Psoas muscle (tissue), 8 donors: ENCODE measurements around the gene CAMK1D. TPM values are rescaled to one million over a fixed set of nuclear protein-coding genes. Genes with fewer than 3 reads are reported as not detected.
"Not testable (repeated sequence)": the region's sequence is repeated elsewhere in the genome, so short reads cannot be mapped to it uniquely, and the experiment has no call there.

ENCODE experiments used
- ATAC-seq, 4 donors: fragments of 200-7000 bp; cut with Tn5 transposase; one replicate each; pipeline ENCODE4 v1.9.1; 2020; ENCODE audit warnings: moderate library complexity in 3 of 4, mild to moderate bottlenecking in 2 of 4
- DNase-seq, 2 donors: peaks; one replicate each; pipeline ENCODE4 v3.0.0-alpha.2; 2020
- H3K27ac ChIP-seq: fragments of 200-600 bp; one replicate; pipeline ENCODE4 v1.8.0; 2022
- H3K27me3 ChIP-seq, 3 donors: fragments of 200-600 bp in 1 of 3; one replicate each; pipeline versions ENCODE4 v1.6.1 to v1.8.0; 2013 to 2022; ENCODE audit warnings: low read length in 2 of 3, mild to moderate bottlenecking in 2 of 3, moderate library complexity in 1 of 3; ENCODE audit not compliant: insufficient read depth in 3 of 3
- H3K36me3 ChIP-seq, 2 donors: fragments of 200-600 bp in 1 of 2; one replicate each; pipeline versions ENCODE4 v1.6.1 to v1.8.0; 2013 to 2022; ENCODE audit warnings: low read depth in 1 of 2, mild to moderate bottlenecking in 1 of 2, moderate library complexity in 1 of 2; ENCODE audit not compliant: insufficient read depth in 1 of 2
- H3K4me1 ChIP-seq: fragments of 200-600 bp; one replicate; pipeline ENCODE4 v1.8.0; 2022
- H3K4me3 ChIP-seq: fragments of 200-600 bp; one replicate; pipeline ENCODE4 v1.8.0; 2022; ENCODE audit warnings: mild to moderate bottlenecking
- H3K9me3 ChIP-seq: fragments of 200-600 bp; one replicate; pipeline ENCODE4 v1.8.0; 2022
- WGBS, 3 donors: extraction: QIAGEN DNeasy Blood & Tissue Kit; methylation state at CpG; one replicate each; pipeline versions ENCODE4 v1.1.6 to v1.1.7; 2013; 5-methylcytosine and 5-hydroxymethylcytosine counted together
- intact Hi-C, 2 donors: fragments of 100-400 bp; cut with DNase I; formaldehyde crosslinking; loops; one replicate each; pipeline versions ENCODE4 v1.11.0 to v1.14.2; 2022
- polyA plus RNA-seq, 3 donors: library from polyadenylated mRNA; stranded (reverse); fragments of 200-250 nt; gene quantifications; one replicate each; pipeline ENCODE4 v1.2.3, GENCODE V29; 2013
- total RNA-seq, 4 donors: library from RNA; stranded (reverse); fragmentation: NEBNext Ultra II Directional in 2 of 4; extraction: Animal tissue kit (Norgen Biotek cat#: 25700) in 2 of 4; gene quantifications; one replicate each; pipeline versions ENCODE4 v1.2.1 to v1.2.4, GENCODE V29; 2021 to 2023
- TF ChIP-seq, protein P1 (sequence below): fragments of 200-600 bp; IDR thresholded peaks from one replicate; pipeline ENCODE4 v1.8.0; 2022; ENCODE audit warnings: antibody characterized with exemption
- donor health status: healthy with polysubstance abuse.
- donor health status: DM: no; HTN: no; CAD: no; lungs with moderate emphysema.
- donor health status: Bipolar disorder and iron deficiency.
- donor health status: healthy.
- donor health status: DM: yes; HTN: yes; CAD: no.
- donor health status: DM: no; HTN: no; CAD: no.
- donor health status: DM: no; HTN: no; CAD: no.
- donor health status: DM: yes; HTN: yes; CAD: no.

CAMK1D gene
- total and polyA plus RNA-seq, 7 donors, result 0.39 to 1.8 (median 0.53) TPM

DNA sequence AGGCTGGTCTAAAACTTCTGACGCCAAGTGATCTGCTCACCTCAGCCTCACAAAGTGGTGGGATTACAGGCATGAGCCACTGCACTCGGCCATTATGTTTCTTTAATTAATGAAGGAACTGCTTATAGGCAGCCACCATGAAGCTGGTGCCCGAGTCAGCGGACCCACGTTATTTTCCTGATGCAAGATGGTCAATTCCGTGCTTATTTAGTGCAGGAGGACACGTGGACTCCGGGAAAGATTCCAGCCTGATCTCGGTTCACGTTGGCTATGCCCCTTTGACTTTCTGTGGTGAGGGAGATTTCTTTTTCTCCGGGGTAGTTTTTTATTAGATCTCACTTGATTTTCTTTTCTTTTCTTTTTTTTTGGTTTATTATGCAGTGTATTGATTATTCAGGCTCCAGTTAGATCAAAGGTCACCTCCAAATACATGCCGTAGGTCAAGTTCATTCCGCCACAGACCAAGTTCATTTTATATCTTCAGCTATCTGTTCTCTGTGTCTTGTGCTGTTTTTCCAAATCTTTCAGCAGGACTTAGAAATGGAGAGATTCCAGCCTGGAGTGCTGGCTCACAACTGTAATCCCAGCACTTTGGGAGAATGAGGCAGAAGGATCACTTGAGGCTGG is 8.3 kb downstream of the CAMK1D start:
- Histone ChIP-seq H3K9me3 (no peaks in the 10 kb centered on the region), H3K27me3 (peaks cover 0 to 4% (median 0%) of the 10 kb centered on the region in 3 donors), H3K36me3 (no peaks in the 10 kb centered on the region), H3K4me3 (no peak overlapping the region), H3K27ac (no peak overlapping the region), H3K4me1 (no peaks in the 10 kb centered on the region)
- intact Hi-C loops, result no loop called here
- DNase-seq (no peak), ATAC-seq (no peak)
- WGBS, 3 donors, result 55 to 63% (median 56%) methylated on average over 13 of the region's 13 CpGs
- TF ChIP-seq, protein P1, sequence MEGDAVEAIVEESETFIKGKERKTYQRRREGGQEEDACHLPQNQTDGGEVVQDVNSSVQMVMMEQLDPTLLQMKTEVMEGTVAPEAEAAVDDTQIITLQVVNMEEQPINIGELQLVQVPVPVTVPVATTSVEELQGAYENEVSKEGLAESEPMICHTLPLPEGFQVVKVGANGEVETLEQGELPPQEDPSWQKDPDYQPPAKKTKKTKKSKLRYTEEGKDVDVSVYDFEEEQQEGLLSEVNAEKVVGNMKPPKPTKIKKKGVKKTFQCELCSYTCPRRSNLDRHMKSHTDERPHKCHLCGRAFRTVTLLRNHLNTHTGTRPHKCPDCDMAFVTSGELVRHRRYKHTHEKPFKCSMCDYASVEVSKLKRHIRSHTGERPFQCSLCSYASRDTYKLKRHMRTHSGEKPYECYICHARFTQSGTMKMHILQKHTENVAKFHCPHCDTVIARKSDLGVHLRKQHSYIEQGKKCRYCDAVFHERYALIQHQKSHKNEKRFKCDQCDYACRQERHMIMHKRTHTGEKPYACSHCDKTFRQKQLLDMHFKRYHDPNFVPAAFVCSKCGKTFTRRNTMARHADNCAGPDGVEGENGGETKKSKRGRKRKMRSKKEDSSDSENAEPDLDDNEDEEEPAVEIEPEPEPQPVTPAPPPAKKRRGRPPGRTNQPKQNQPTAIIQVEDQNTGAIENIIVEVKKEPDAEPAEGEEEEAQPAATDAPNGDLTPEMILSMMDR, result no peak

DNA sequence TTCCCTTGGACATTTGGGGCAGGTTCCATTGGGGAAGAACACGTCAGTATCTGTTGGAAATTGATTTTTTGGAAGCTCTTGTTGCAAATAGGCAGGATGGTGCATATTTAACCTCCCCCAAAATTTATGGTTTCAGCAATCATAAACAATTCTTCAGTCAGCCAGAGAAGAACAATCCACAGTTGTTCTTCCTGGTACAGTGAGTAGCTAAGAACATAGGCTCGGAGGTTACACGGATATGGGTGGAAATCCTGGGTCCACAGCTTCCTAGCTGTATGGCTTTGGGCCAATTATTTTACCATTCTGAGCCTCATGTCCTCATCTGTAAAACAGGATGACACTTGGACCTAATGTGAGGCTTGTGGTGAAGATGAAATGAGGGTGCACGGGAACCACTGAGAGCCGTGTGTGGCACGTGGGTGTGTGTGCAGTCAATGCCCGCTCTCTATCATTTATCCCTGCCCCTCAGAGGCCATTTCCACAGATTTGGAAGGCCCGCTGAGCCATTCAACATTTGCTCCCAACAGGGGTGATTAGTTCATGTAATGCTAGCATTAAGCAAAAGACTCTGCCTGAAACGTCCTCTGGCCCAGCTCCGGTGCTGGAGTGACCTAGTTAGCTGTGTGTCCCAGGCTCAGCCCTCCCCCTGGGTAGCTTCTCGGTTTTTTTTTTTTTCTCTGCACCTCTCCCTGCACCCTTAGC is 9.7 kb downstream of the CAMK1D start:
- DNase-seq, result peak; percentile 47 to 60
- Histone ChIP-seq H3K4me1 (no peaks in the 10 kb centered on the region), H3K27me3 (peaks cover 0 to 4% (median 0%) of the 10 kb centered on the region in 3 donors), H3K27ac (no peak overlapping the region), H3K9me3 (no peaks in the 10 kb centered on the region), H3K4me3 (no peak overlapping the region), H3K36me3 (no peaks in the 10 kb centered on the region)
- intact Hi-C loops, result no loop called here
- peak in 1 of 4 donors; percentile 19 for ATAC-seq
- 42 to 54% (median 43%) methylated on average over 11 of the region's 11 CpGs for WGBS, 3 donors
- TF ChIP-seq, protein P1, result no peak

DNA sequence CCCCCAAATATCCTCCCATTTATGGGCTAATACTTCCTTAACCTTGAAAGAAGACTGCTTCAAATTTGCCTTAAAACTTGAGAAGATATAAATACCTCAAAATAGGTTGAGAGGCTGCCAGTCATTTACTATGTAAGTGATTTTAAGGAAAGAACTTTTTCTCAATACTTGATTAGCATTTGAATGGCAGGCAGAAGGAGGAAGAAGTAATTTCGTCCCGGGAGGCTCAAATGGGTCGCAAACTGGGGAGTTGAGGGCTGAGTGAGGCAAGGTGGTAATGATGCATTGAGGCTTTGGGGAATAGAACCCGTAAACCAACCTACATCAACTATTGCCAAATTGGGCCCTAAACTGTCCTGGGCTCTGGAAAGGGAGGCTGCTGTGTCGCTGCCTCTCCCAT is 11.1 kb downstream of the CAMK1D start:
- no peaks in the 10 kb centered on the region for H3K9me3 ChIP-seq
- DNase-seq, result no peak
- H3K27me3 ChIP-seq, result peaks cover 0 to 2% (median 0%) of the 10 kb centered on the region in 3 donors
- intact Hi-C loops, result no loop called here
- no peak overlapping the region for H3K27ac ChIP-seq
- 76 to 87% (median 86%) methylated on average over 5 of the region's 5 CpGs for WGBS, 3 donors
- no peaks in the 10 kb centered on the region for H3K36me3 ChIP-seq
- H3K4me1 ChIP-seq, result no peaks in the 10 kb centered on the region
- H3K4me3 ChIP-seq, result no peak overlapping the region
- TF ChIP-seq, protein P1, result no peak
- ATAC-seq, result no peak

DNA sequence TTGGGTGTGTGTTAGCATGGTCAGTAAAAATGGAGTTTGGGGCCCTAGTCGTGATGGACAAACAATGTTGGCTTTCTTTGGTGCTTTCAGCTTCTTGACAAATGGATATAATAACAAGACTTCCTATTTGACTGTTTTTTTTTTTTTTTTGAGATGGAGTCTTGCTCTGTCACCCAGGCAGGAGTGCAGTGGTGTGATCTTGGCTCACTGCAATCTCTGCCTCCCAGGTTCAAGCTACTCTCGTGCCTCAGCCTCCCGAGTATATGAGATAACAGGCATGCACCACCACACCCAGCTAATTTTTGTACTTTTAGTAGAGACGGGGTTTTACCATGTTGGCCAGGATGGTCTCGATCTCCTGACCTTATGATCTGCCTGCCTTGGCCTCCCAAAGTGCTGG is 11.8 kb downstream of the CAMK1D start:
- H3K4me1 ChIP-seq, H3K27me3 ChIP-seq, DNase-seq, H3K4me3 ChIP-seq, intact Hi-C loops, H3K36me3 ChIP-seq, H3K27ac ChIP-seq, H3K9me3 ChIP-seq, ATAC-seq: not testable (repeated sequence)
- WGBS, 3 donors, result 82 to 89% (median 85%) methylated on average over 5 of the region's 5 CpGs

DNA sequence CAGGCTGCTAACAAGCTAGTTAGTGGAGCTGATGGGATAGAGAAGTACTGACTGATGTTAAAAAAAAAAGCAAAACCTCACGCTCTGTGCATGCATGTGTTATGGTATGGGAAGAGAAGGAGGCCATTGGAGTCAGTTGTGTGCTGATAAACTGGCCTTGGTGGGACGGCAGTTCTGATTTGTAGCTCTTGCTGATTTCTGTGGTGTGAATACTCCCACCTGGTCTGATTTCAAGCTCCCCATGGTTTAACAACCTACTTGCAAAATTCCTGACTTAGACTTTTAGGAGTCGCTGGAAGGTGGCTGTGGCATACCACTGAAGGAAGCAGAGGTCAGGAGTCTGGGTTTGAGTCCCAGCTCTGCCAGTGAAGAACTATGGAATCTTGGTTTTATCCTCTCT is 15.2 kb downstream of the CAMK1D start:
- ATAC-seq (no peak), DNase-seq (no peak)
- no peaks in the 10 kb centered on the region for H3K4me1 ChIP-seq
- H3K36me3 ChIP-seq, result no peaks in the 10 kb centered on the region
- TF ChIP-seq, protein P1, result no peak
- H3K27me3 ChIP-seq, result no peaks in the 10 kb centered on the region
- no peaks in the 10 kb centered on the region for H3K9me3 ChIP-seq
- 93 to 98% (median 96%) methylated on average over 3 of the region's 3 CpGs for WGBS, 3 donors
- intact Hi-C loops, result no loop called here
- H3K4me3 ChIP-seq, result no peak overlapping the region
- no peak overlapping the region for H3K27ac ChIP-seq
